ENCODE results near the gene KIF6. TPM values are rescaled to one million over a fixed set of nuclear protein-coding genes. Genes with fewer than 3 reads are reported as not detected.

KIF6 gene
- total RNA-seq, 1 experiment from 2014 or later = not detected

- ChIA-PET CTCF (no interaction called here), POLR2A (no interaction called here)
- DNase-seq (ENCODE audit: low read depth, low spot score) = no peak
- in situ Hi-C loops (cut with HindIII; ENCODE audit: low pct_unique_long_range_greater_than_20kb, low sequenced_read_pairs) = no loop called here
- Histone ChIP-seq H3K36me3 (ENCODE audit: control insufficient read depth, insufficient read depth, low read length) (no peaks in the 10 kb centered on the region), H3K9me3 (ENCODE audit: control insufficient read depth, insufficient read depth, low read depth, low read length) (no peaks in the 10 kb centered on the region), H3K4me1 (ENCODE audit: control insufficient read depth, insufficient read depth, low read length) (no peaks in the 10 kb centered on the region), H3K27me3 (ENCODE audit: control insufficient read depth, insufficient read depth, low read length) (no peaks in the 10 kb centered on the region), H3K4me3 (ENCODE audit: low read depth in 2 of 2, low read length in 2 of 2) (no peak overlapping the region), H3K27ac (ENCODE audit: low read length) (no peak overlapping the region)
- no peak for ATAC-seq
- TF ChIP-seq CTCF (IDR thresholded peaks at IDR 0.05) (no peak), REST (IDR thresholded peaks at IDR 0.05; ENCODE audit: insufficient read depth in 1 of 2, low read depth in 2 of 2, low read length in 1 of 2) (no peak), SIN3A (IDR thresholded peaks at IDR 0.05; ENCODE audit: borderline replicate concordance, insufficient read depth, low read depth, low read length) (no peak), TCF7L2 (IDR thresholded peaks at IDR 0.05; ENCODE audit: low read depth, low read length) (no peak), POLR2AphosphoS5 (IDR thresholded peaks at IDR 0.05; ENCODE audit: low read depth, low read length) (no peak)
- intact Hi-C loops (cut with micrococcal nuclease; ENCODE audit: unreplicated experiment) = no loop called here
- BruUV-seq (replicated peaks) = no TSS peak
Measured at GRCh38 chr6:39685489-39685826, 39.8 kb downstream of the KIF6 start.

GRCh38 chr6:39684790-39685488, 40.3 kb downstream of the KIF6 start:
- Histone ChIP-seq H3K4me3 (ENCODE audit: low read depth in 2 of 2, low read length in 2 of 2) (no peak overlapping the region), H3K4me1 (ENCODE audit: control insufficient read depth, insufficient read depth, low read length) (no peaks in the 10 kb centered on the region), H3K27ac (ENCODE audit: low read length) (no peak overlapping the region), H3K27me3 (ENCODE audit: control insufficient read depth, insufficient read depth, low read length) (no peaks in the 10 kb centered on the region), H3K36me3 (ENCODE audit: control insufficient read depth, insufficient read depth, low read length) (no peaks in the 10 kb centered on the region), H3K9me3 (ENCODE audit: control insufficient read depth, insufficient read depth, low read depth, low read length) (no peaks in the 10 kb centered on the region)
- intact Hi-C loops (cut with micrococcal nuclease; ENCODE audit: unreplicated experiment) (no loop called here), in situ Hi-C loops (cut with HindIII; ENCODE audit: low pct_unique_long_range_greater_than_20kb, low sequenced_read_pairs) (no loop called here)
- DNase-seq (ENCODE audit: low read depth, low spot score) (no peak), ATAC-seq (no peak)
- BruUV-seq (replicated peaks) = no TSS peak
- CTCF ChIA-PET = no interaction called here
- POLR2A ChIA-PET = no interaction called here
- TF ChIP-seq POLR2AphosphoS5 (IDR thresholded peaks at IDR 0.05; ENCODE audit: low read depth, low read length) (no peak), TCF7L2 (IDR thresholded peaks at IDR 0.05; ENCODE audit: low read depth, low read length) (no peak), REST (IDR thresholded peaks at IDR 0.05; ENCODE audit: insufficient read depth in 1 of 2, low read depth in 2 of 2, low read length in 1 of 2) (no peak), SIN3A (IDR thresholded peaks at IDR 0.05; ENCODE audit: borderline replicate concordance, insufficient read depth, low read depth, low read length) (no peak), CTCF (IDR thresholded peaks at IDR 0.05) (no peak)

Data from Panc1 (cell line).